HG03139 (cell line): ENCODE results near the gene KRT77.
"Not testable (repeated sequence)": the region's sequence is repeated elsewhere in the genome, so short reads cannot be mapped to it uniquely, and the experiment has no call there.

ENCODE experiments used
- ATAC-seq: cut with Tn5 transposase; IDR thresholded peaks from one replicate; pipeline ENCODE4 v1.9.1; 2021; ENCODE audit not compliant: unreplicated experiment

Gene KRT77

GRCh38 chr12:52679875-52680274 is 23.4 kb downstream of the KRT77 start:
- no peak for ATAC-seq

DNA sequence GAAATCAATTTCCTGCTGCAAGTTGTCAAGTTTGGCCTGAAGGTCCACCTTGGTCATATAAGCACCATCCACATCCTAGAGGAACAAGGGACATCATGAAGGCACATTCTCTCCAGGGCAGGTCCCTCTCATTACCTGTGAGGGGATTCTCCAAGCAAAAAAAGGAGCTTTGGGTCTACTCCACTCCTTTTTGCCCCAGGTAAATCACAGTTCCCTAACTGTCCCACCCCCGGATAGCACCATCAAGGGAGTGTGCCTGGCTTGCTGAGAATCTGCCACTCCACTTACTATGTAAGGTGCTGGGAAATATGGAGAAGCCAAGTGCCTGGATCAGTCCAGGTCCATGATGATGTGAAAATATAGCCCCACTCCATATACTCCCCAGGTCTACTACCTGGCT is 25.7 kb downstream of the KRT77 start:
- no peak for ATAC-seq

DNA sequence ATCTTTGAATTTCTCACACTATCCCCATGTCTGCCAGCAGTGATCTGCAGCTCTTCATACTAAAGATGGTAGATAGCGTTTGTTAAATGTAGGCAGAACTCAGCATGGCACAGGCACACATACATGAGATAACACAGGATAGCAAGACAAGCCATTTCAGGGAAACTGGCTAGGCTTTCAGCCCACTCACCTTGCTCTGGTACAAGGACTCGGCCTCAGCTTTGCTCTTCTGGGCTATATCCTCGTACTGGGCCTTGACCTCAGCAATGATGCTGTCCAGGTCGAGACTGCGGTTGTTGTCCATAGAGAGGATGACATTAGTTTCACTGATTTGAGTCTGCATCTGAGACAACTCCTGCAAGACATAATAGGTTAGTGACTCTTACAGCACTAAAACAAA is 26.2 kb downstream of the KRT77 start:
- no peak for ATAC-seq

DNA sequence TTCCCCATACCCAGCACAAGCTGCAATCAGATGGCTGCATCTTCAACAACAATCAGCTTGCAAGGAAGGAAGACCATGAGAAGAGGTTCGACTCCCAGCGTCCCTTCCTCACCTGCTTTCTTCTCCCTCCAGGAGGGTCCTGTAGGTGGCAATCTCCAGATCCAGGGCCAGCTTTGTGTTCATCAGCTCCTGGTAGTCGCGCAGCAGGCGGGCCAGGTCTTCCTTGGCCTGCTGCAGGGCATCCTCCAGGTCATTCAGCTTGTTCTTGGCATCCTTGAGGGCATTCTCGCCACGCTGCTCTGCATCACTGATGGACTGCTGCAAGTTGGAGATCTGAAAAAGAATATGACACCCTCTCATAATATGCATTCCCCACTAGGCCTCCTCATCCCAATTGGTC is 27.2 kb downstream of the KRT77 start:
- ATAC-seq = no peak

- ATAC-seq = no peak
Measured at GRCh38 chr12:52675301-52675701, 28.0 kb downstream of the KRT77 start.

DNA sequence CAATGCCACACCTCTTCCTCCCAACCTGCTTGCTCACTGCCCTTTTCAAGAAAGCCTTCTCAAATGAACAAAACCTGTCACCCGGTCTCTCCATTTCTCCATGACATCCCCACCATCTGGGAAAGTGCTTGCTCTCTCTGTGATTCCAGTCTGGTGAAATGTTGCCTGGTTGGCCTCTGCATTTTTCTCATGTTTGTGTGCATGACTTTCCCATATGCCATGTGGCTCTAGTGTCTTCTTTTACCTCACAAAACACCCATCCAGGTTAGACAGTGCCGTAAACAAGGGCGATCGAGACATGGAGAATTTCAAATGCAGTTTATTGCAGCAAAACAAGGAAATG is 28.9 kb downstream of the KRT77 start:
- ATAC-seq = no peak

- no peak for ATAC-seq
Measured at GRCh38 chr12:52673713-52674432, 29.5 kb downstream of the KRT77 start.

GRCh38 chr12:52673217-52673616 is 30.1 kb downstream of the KRT77 start:
- no peak for ATAC-seq

GRCh38 chr12:52672321-52672933 is 30.9 kb downstream of the KRT77 start:
- ATAC-seq = no peak

- ATAC-seq = no peak
Measured at GRCh38 chr12:52670961-52671360, 32.4 kb downstream of the KRT77 start.

DNA sequence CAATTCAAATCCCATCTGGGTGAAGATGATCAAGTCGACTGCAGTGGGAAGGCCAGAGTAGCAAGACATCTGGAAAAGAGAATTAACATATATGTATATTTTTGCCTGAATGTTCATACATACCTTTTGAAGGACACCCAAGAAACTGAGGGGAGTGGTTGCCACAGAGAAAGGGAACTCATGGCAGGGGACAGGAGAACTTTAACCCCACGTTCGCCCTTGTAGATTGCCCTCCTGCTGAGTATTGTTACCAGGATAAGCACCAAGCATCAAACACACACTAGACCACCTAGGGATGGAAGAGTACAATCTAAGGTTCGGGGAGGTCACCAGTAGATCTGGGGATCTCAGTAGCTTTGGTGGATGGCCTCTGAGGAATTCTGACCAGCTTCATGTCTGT is 32.8 kb downstream of the KRT77 start:
- no peak for ATAC-seq

GRCh38 chr12:52669941-52670340 is 33.4 kb downstream of the KRT77 start:
- not testable (repeated sequence) for ATAC-seq

- ATAC-seq = no peak
Measured at GRCh38 chr12:52669426-52669825, 33.9 kb downstream of the KRT77 start.

GRCh38 chr12:52667931-52668330 is 35.4 kb downstream of the KRT77 start:
- no peak for ATAC-seq

DNA sequence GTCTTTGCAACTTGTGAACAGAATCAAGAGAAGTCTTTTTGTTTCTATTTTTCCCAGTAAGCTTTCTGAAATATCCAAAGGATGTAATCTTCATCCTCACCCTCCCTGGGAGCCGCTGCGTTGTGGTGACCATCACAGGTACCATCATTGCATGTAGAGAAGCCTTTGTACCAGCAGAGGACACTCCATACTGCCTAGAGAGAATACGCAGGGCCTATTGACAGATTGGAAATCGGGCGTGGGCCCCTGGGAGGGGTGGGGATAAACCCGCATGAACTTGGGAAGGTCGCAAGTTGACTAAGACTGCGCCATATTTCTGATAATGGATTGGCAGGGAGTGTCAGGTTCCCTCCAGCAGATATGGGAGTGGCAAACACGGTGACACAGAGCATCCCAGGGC is 35.8 kb downstream of the KRT77 start:
- ATAC-seq = no peak

- ATAC-seq = no peak
Measured at GRCh38 chr12:52666471-52666870, 36.9 kb downstream of the KRT77 start.

DNA sequence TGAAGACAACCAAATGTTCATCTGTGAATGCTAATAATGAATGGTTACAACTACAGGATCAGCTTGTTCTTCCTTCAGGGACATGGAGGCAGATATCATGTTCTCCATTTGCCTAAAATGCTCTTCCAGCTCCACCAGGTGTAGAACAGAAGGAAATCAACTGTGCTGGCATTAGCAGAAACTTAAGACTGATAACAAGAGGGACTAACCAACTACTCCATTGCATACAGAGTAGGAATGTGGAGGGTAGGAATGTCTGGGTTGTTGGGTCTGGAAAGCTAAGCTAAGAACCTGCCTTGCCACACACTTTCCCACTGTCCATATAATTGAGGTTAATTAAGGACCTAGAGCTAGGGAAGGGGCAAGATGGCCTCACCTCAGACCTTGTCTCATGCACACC is 39.9 kb downstream of the KRT77 start:
- ATAC-seq = no peak

- ATAC-seq = no peak
Measured at GRCh38 chr12:52662918-52663229, 40.5 kb downstream of the KRT77 start.

GRCh38 chr12:52662093-52662917 is 41.0 kb downstream of the KRT77 start:
- no peak for ATAC-seq

- no peak for ATAC-seq
Measured at GRCh38 chr12:52661668-52662067, 41.7 kb downstream of the KRT77 start.

- no peak for ATAC-seq
Measured at GRCh38 chr12:52660934-52661499, 42.3 kb downstream of the KRT77 start.

DNA sequence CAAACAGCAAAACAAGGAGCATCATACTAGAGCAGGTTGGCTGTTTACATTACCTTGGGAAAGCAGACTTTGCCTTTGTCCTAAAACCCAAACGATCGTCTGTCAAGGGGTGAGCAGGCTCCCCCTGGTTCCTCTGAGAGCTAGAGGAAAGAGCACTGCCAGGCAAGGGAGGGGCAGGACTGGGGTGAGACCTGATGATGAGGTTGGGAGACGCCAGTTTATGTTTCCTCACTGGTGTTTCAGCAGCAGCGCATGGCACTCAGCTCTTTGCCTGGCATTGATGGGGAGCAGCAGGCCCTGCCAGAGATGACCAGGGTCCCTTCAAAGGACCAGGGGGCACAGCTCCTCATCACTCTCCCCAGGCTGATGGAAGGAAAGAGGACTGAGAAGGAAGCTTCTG is 43.4 kb downstream of the KRT77 start:
- ATAC-seq = no peak
